SK-N-MC (cell line): ENCODE data around the gene SNX17.

Experiments
- EZH2 ChIP-seq: fragments of 200-600 bp; sonication (generic); IDR thresholded peaks from one replicate; pipeline ENCODE4 v1.6.1; 2017; ENCODE audit warnings: antibody characterized with exemption
- POLR2AphosphoS5 ChIP-seq: IDR thresholded peaks from 2 replicates; pipeline ENCODE4 v1.6.1; 2012; ENCODE audit warnings: mild to moderate bottlenecking, low read depth, low read length, borderline replicate concordance

DNA sequence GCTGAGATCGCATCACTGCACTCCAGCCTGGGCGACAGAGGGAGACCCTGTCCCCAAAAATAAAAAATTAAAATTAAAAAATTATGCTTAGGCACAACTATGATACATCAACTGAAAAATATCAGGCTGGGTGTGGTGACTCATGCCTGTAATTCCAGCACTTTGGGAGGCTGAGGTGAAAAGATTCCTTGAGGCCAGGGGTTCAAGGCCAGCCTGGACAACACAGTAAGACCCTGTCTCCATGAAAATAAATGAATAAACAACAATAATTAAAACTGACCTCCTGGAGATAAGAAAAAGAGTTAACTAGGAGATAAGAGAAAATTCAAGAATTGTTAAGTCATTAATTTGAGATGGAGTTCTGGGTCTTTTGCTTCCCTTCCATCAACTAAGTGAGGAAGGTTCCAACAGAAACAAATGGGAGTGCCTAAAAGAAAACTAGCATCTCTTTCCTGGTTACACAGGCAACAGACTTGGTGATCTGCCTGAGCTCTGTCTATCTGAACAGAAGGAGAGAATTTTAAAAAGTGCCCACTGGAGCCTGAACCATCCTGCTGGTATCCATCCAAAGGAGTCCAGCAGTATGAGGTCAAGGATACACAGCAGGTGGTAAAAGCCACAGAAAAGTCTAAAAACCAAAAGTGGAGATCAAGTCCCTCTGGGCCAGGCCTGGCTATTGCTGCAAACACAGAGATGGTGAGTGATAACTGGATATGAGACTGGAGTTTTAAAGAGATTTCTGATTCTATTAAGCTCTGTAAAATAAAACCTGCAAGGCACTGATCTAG, 30.1 kb downstream of the SNX17 start:
- TF ChIP-seq POLR2AphosphoS5 (no peak), EZH2 (no peak)
